Measurements from ENCODE around the gene LSM10. TPM values are rescaled to one million over a fixed set of nuclear protein-coding genes. Genes with fewer than 3 reads are reported as not detected.

The LSM10 gene
- total RNA-seq, 4 donors from 2014 or later = 56.9 to 129 (median 103) TPM

DNA sequence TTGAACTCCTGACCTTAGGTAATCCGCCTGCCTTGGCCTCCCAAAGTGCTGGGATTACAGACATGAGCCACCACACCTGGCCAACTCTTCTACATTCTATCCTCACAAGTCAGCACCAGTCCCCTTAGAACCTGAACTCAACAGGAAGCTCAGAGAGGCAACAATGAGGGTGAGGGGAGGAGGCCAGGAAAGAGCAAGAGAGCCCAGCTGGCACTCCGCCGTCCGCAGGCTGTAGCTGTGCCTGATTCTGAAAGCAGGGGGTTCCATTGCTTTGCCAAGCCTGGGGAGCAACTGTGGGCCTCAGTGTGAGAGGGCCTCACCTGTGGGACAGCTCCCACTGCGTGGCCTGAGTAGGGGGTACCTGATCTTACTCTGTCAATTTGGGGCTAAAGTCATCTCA, 30.6 kb downstream of the LSM10 start:
- in situ Hi-C loops (cut with MboI; ENCODE audit: low sequenced_read_pairs in 4 of 4) = no loop called here
- peaks cover 0 to 11% of the 10 kb centered on the region in 2 donors for H3K36me3 ChIP-seq
- no peak for DNase-seq
- no peaks in the 10 kb centered on the region for H3K27me3 ChIP-seq
- no peak for TF ChIP-seq POLR2A (IDR thresholded peaks at IDR 0.05)
- TF ChIP-seq, protein P1, sequence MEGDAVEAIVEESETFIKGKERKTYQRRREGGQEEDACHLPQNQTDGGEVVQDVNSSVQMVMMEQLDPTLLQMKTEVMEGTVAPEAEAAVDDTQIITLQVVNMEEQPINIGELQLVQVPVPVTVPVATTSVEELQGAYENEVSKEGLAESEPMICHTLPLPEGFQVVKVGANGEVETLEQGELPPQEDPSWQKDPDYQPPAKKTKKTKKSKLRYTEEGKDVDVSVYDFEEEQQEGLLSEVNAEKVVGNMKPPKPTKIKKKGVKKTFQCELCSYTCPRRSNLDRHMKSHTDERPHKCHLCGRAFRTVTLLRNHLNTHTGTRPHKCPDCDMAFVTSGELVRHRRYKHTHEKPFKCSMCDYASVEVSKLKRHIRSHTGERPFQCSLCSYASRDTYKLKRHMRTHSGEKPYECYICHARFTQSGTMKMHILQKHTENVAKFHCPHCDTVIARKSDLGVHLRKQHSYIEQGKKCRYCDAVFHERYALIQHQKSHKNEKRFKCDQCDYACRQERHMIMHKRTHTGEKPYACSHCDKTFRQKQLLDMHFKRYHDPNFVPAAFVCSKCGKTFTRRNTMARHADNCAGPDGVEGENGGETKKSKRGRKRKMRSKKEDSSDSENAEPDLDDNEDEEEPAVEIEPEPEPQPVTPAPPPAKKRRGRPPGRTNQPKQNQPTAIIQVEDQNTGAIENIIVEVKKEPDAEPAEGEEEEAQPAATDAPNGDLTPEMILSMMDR (IDR thresholded peaks at IDR 0.05 in 4 of 5, conservative IDR thresholded peaks at IDR 0.05 in 1 of 5) = no peak
- no peak for ATAC-seq
- H3K27ac ChIP-seq = peak overlapping the region in 1 of 4 donors; percentile 29
- no peak overlapping the region for H3K4me3 ChIP-seq
- peaks cover 27 to 46% of the 10 kb centered on the region in 2 donors for H3K4me1 ChIP-seq
- no peaks in the 10 kb centered on the region for H3K9me3 ChIP-seq
- intact Hi-C loops (cut with DNase I; ENCODE audit: low total_unique reads) = no loop called here

DNA sequence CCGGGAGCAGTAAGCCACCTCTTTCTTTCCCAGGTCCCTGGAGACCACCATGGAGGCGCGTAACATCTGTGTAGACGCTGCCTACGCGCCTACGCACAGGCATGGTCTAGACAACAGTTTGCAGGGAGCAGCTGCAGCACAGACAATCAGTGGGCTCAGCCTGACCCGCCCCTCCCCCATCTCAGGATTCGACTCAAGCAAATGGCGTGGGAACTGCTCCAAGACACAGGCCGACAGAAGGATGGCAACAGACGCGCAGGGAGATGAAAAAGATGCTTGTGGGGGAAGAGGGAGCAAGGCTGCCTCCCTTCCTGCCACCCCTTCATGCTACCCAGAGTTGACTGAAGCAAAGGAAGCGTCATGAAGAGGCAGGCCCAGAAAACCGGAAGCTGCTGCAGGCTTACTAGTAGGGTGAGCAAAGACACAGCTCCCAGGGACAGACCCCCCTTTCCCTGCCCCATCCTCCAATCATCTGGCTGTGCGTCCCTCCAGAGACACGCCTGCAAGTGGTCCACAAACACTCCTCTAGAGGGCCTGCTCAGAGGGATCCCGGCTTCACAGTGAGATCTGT, 31.5 kb downstream of the LSM10 start:
- peaks cover 20 to 37% of the 10 kb centered on the region in 2 donors for H3K4me1 ChIP-seq
- TF ChIP-seq POLR2A (IDR thresholded peaks at IDR 0.05) = no peak
- TF ChIP-seq, protein P1 (IDR thresholded peaks at IDR 0.05 in 4 of 5, conservative IDR thresholded peaks at IDR 0.05 in 1 of 5) = no peak
- no peaks in the 10 kb centered on the region for H3K9me3 ChIP-seq
- in situ Hi-C loops (cut with MboI; ENCODE audit: low sequenced_read_pairs in 4 of 4) (no loop called here), intact Hi-C loops (cut with DNase I; ENCODE audit: low total_unique reads) (no loop called here)
- peaks cover 0 to 19% of the 10 kb centered on the region in 2 donors for H3K36me3 ChIP-seq
- H3K27ac ChIP-seq = peak overlapping the region; percentile 21 to 62 (median 33)
- H3K27me3 ChIP-seq = no peaks in the 10 kb centered on the region
- ATAC-seq (no peak), DNase-seq (no peak)
- H3K4me3 ChIP-seq = no peak overlapping the region

DNA sequence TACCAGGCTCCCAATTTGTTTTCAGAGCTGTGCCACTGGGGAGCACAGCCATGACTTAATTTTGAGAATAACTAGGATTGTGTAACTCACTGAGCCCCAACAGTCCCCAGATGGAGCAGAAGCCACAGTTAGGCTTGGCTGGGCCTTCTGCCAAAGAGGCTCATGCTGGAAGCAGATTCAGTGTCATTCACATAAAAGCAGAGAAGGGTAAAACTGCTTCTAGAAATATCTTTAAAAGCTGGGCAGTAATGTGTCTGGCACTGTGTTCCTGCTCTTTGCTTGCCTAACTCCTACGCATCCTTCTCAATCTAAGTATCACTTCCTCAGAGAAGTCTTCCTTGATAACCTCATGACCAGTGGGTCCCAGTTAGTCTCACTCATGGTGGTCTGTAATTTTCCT, 32.3 kb downstream of the LSM10 start:
- Histone ChIP-seq H3K4me1 (peaks cover 20 to 29% of the 10 kb centered on the region in 2 donors), H3K9me3 (no peaks in the 10 kb centered on the region), H3K27ac (peak overlapping the region in 3 of 4 donors; percentile 22 to 62 (median 44)), H3K4me3 (no peak overlapping the region), H3K27me3 (no peaks in the 10 kb centered on the region), H3K36me3 (peaks cover 0 to 22% of the 10 kb centered on the region in 2 donors)
- intact Hi-C loops (cut with DNase I; ENCODE audit: low total_unique reads) (no loop called here), in situ Hi-C loops (cut with MboI; ENCODE audit: low sequenced_read_pairs in 4 of 4) (no loop called here)
- ATAC-seq = peak in 1 of 2 donors; percentile 40
- no peak for TF ChIP-seq POLR2A (IDR thresholded peaks at IDR 0.05)
- TF ChIP-seq, protein P1 (IDR thresholded peaks at IDR 0.05 in 4 of 5, conservative IDR thresholded peaks at IDR 0.05 in 1 of 5) = no peak
- DNase-seq = peak; percentile 45 to 71

DNA sequence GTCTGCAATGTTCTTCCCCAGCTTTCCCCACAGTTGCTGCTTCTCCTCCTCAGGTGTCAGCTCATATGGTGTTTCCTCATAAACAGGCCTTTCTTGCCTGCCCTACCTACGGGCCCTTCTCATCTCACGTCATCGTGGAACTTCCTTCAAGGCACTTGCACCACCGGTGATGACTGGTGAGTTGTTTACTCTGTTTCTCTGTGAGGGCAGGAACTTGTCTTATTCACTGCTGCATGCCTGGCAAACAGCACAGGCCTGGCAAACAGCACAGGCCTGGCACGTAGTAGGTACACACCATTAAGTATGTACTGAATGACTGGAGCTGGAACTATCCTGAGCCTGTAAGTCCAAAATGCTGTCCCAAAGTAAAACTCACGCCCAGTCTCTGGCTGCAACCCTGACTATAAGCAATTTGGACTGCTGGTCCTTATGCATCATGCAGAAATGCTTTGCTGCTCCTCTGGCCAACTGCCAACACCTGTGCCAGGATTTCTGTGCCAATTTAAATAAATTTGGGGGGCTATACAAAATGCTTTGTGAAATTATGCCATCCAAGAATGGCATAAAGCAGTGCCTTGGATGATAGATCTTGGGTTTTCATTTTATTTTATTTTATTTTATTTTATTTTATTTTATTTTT, 37.7 kb downstream of the LSM10 start:
- Histone ChIP-seq H3K27ac (peak overlapping the region in 3 of 4 donors; percentile 24 to 53 (median 37)), H3K9me3 (no peaks in the 10 kb centered on the region), H3K4me1 (peaks cover 3 to 11% of the 10 kb centered on the region in 2 donors), H3K4me3 (no peak overlapping the region), H3K27me3 (no peaks in the 10 kb centered on the region), H3K36me3 (peaks cover 0 to 72% of the 10 kb centered on the region in 2 donors)
- intact Hi-C loops (cut with DNase I; ENCODE audit: low total_unique reads) = no loop called here
- ATAC-seq (peak; percentile 54 to 69), DNase-seq (no peak)
- TF ChIP-seq, protein P1 (IDR thresholded peaks at IDR 0.05 in 4 of 5, conservative IDR thresholded peaks at IDR 0.05 in 1 of 5) = no peak
- no peak for TF ChIP-seq POLR2A (IDR thresholded peaks at IDR 0.05)
- in situ Hi-C loops (cut with MboI; ENCODE audit: low sequenced_read_pairs in 4 of 4) = loop anchor here in 1 of 4 donors (10.0 kb wide), 1 partner anchor 55 kb away; no protein-coding TSS in a partner anchor
